ENCODE measurements around the gene SGK1.

The SGK1 gene

GRCh38 chr6:134267917-134268361, 50.0 kb downstream of the SGK1 start:
- H3K9ac ChIP-seq: no peak overlapping the region
- H2AFZ ChIP-seq (ENCODE audit: low read depth): no peak overlapping the region
- H3K79me2 ChIP-seq (ENCODE audit: insufficient read depth, low read depth): no peaks in the 10 kb centered on the region
- no peak overlapping the region for H3K4me2 ChIP-seq
- H3K27me3 ChIP-seq (ENCODE audit: insufficient read depth, low read depth): no peaks in the 10 kb centered on the region
- H4K20me1 ChIP-seq (ENCODE audit: insufficient read depth): no peaks in the 10 kb centered on the region
- H3K4me3 ChIP-seq (IDR thresholded peaks at IDR 0.05; ENCODE audit: insufficient read depth, low read depth, low read length): no peak overlapping the region
- TF ChIP-seq CTCF (conservative IDR thresholded peaks at IDR 0.05; ENCODE audit: low read depth, low read length): no peak
- H3K4me1 ChIP-seq (ENCODE audit: low read depth, poor library complexity, severe bottlenecking): no peaks in the 10 kb centered on the region
- H3K36me3 ChIP-seq (ENCODE audit: insufficient read depth): no peaks in the 10 kb centered on the region
- no peak overlapping the region for H3K27ac ChIP-seq

DNA sequence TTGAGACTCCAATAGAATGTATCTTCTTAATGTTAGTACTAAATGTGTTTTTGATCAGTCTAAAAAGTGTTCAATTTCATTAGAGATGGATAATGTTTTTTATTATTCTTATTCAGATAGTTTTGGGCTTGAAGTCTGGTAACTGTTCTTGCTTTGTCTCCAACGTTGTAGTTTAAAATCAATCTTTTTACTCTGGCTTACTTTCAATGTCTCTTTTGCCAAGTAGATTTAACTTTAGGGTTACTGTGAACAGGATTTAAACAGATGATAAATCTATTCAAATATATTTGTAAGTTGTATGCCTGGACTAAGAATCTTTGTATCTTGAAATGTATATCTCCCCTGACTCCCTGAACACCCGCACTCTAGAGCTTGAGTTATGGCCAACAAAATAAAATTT, 51.1 kb downstream of the SGK1 start:
- Histone ChIP-seq H3K36me3 (ENCODE audit: insufficient read depth) (no peaks in the 10 kb centered on the region), H3K27me3 (ENCODE audit: insufficient read depth, low read depth) (no peaks in the 10 kb centered on the region), H2AFZ (ENCODE audit: low read depth) (no peak overlapping the region), H3K4me1 (ENCODE audit: low read depth, poor library complexity, severe bottlenecking) (no peaks in the 10 kb centered on the region), H3K4me3 (IDR thresholded peaks at IDR 0.05; ENCODE audit: insufficient read depth, low read depth, low read length) (no peak overlapping the region), H3K27ac (no peak overlapping the region), H3K4me2 (no peak overlapping the region), H3K9ac (no peak overlapping the region), H4K20me1 (ENCODE audit: insufficient read depth) (no peaks in the 10 kb centered on the region), H3K79me2 (ENCODE audit: insufficient read depth, low read depth) (no peaks in the 10 kb centered on the region)
- TF ChIP-seq CTCF (conservative IDR thresholded peaks at IDR 0.05; ENCODE audit: low read depth, low read length): no peak

GRCh38 chr6:134261766-134262165, 56.1 kb downstream of the SGK1 start:
- H3K9ac ChIP-seq: no peak overlapping the region
- H3K27ac ChIP-seq: no peak overlapping the region
- H3K4me1 ChIP-seq (ENCODE audit: low read depth, poor library complexity, severe bottlenecking): peaks cover 10% of the 10 kb centered on the region
- no peaks in the 10 kb centered on the region for H3K36me3 ChIP-seq (ENCODE audit: insufficient read depth)
- no peak overlapping the region for H3K4me2 ChIP-seq
- no peaks in the 10 kb centered on the region for H4K20me1 ChIP-seq (ENCODE audit: insufficient read depth)
- no peaks in the 10 kb centered on the region for H3K27me3 ChIP-seq (ENCODE audit: insufficient read depth, low read depth)
- H2AFZ ChIP-seq (ENCODE audit: low read depth): no peak overlapping the region
- no peaks in the 10 kb centered on the region for H3K79me2 ChIP-seq (ENCODE audit: insufficient read depth, low read depth)
- no peak overlapping the region for H3K4me3 ChIP-seq (IDR thresholded peaks at IDR 0.05; ENCODE audit: insufficient read depth, low read depth, low read length)
- TF ChIP-seq CTCF (conservative IDR thresholded peaks at IDR 0.05; ENCODE audit: low read depth, low read length): no peak

DNA sequence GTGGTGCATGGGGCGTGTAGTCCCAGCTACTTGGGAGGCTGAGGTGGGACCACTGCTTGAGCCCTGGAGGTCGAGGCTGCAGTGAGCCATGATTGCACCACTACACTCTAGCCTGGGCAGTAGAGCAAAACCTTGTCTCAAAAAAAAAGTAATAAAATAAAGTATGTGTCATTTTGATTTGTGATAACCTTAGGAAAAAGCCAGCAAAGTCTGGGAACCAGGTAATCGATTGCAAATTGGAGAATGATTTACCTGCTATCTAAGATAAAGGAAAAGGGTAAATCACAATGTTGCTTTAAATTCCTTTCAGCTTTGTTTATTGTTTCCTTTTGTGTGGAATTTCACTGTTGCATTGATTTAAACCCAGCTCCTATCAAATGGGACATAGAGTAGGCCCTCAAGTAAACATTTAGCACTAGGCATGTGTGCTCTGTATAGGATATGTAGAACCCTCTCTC, 59.0 kb downstream of the SGK1 start:
- no peak overlapping the region for H3K4me3 ChIP-seq (IDR thresholded peaks at IDR 0.05; ENCODE audit: insufficient read depth, low read depth, low read length)
- H3K36me3 ChIP-seq (ENCODE audit: insufficient read depth): no peaks in the 10 kb centered on the region
- no peaks in the 10 kb centered on the region for H4K20me1 ChIP-seq (ENCODE audit: insufficient read depth)
- H3K27me3 ChIP-seq (ENCODE audit: insufficient read depth, low read depth): no peaks in the 10 kb centered on the region
- TF ChIP-seq CTCF (conservative IDR thresholded peaks at IDR 0.05; ENCODE audit: low read depth, low read length): no peak
- no peaks in the 10 kb centered on the region for H3K79me2 ChIP-seq (ENCODE audit: insufficient read depth, low read depth)
- H3K27ac ChIP-seq: no peak overlapping the region
- H2AFZ ChIP-seq (ENCODE audit: low read depth): no peak overlapping the region
- no peak overlapping the region for H3K4me2 ChIP-seq
- no peak overlapping the region for H3K9ac ChIP-seq
- peaks cover 20% of the 10 kb centered on the region for H3K4me1 ChIP-seq (ENCODE audit: low read depth, poor library complexity, severe bottlenecking)

Data from KMS-11 (cell line).